Right forelimb (tissue), 1 donor: ENCODE results near the gene PIP5K1B.
"Not testable (repeated sequence)": the region's sequence is repeated elsewhere in the genome, so short reads cannot be mapped to it uniquely, and the experiment has no call there.

Experiments used
- DNase-seq: peaks from one replicate; pipeline ENCODE4 v3.0.0-alpha.2; 2018

PIP5K1B gene

DNA sequence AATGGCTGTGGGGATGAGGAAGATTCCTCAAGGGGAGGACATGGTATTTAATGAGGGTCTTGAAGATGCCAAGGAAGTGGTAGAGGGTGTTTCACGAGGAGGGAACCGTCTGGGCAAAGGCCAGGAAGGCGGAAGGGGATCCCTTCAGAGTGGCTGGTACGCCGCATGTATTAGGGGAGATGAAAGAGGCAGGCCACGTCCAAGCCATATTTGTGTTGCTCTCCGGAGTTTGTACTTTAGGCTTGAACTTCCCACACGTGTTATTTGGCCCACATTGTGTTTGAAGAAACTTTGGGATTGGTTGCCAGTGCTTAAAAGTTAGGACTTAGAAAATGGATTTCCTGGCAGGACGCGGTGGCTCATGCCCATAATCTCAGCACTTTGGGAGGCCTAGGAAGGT lies 331.8 kb downstream of the PIP5K1B start:
- DNase-seq: no peak

- DNase-seq: no peak
Measured at GRCh38 chr9:69040646-69041045, 335.6 kb downstream of the PIP5K1B start.

DNA sequence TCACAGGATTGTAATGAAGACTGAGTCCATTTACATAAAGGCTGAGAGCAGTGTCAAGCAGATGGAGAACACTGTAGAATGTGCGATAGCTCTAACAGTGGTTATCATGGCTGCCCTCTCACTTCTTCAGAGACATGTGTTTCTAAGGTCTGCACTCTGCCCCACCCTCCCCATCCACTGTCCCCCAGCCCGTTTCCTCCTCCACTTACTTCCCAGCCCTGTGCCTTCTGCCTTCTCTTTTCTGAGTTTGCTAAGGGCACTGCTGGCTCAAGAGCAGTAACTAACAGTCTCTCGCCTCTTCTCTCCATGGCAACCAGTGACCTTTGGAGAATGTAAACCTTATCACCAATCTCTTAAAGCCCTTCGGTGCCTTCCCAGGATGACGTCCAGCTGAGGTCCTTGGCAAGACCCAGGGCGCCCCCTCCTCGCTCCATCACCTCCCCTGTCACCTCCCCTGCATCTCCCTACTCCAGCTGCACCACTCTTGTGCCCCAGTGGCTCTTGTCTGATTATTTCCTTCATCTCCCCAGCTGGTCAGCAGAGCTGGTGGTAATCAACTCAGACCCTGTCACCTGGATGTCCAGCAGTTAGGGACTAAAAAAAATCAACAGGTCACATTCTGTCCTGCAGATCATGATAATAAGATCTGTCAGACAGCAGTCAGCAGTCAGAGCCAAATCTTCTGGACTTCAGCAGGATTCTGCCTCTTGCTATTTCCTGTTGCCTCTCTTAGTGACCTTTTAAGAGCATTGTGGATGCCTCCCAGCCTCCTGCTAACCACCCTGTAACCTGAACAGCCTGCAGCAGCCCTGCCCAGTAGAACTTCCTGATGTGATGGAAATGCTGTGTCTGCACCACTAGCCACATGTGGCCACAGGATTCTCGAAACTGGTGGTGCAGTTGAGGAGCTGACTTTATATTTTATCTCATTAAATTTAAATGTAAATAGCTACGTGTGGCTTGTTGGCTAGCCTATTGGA lies 339.5 kb downstream of the PIP5K1B start:
- no peak for DNase-seq

GRCh38 chr9:69045821-69046220 lies 340.8 kb downstream of the PIP5K1B start:
- no peak for DNase-seq

DNA sequence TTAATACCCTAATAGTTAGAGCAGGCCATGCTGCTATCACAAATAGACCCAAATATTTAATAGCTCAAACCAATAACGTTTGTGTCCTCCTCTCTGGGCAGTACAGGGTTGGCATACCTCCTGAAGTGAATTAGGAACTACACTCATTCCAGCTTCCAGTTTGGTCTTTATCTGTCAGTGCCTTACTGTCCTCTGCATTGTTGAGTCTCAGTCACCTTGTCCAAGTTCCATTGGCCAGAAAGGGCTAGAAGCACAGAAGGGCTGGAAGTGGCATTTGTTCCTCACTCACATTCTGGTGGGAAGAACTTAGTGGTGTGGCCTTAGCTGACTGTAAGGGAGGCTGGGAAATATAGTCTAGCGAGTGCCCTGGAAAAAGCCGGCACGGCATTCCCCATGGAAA lies 341.7 kb downstream of the PIP5K1B start:
- no peak for DNase-seq

- no peak for DNase-seq
Measured at GRCh38 chr9:69047371-69047770, 342.3 kb downstream of the PIP5K1B start.

GRCh38 chr9:69049094-69049493 lies 344.1 kb downstream of the PIP5K1B start:
- DNase-seq: no peak

- not testable (repeated sequence) for DNase-seq
Measured at GRCh38 chr9:69050936-69051335, 345.9 kb downstream of the PIP5K1B start.

GRCh38 chr9:69054989-69055388 lies 349.9 kb downstream of the PIP5K1B start:
- no peak for DNase-seq

- no peak for DNase-seq
Measured at GRCh38 chr9:69056191-69056815, 351.3 kb downstream of the PIP5K1B start.

DNA sequence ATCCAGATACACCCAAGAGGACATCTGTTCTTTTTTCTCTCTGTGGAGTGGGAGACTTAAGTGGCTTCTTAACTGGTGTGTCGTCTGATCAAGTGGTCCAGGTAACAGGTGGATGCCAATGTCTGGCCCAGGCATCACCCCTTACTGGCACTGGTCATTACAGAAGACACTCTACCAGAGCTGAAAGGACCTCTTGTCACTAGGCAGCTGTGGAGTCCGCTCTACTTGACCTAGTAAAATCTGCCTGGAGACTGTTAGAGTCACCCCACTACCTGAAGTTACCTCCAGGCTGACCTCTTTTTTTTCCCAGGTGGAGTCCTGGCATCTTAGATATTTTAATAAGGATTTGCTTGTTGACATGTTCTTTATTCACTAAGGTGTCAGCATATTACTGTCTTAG lies 353.1 kb downstream of the PIP5K1B start:
- DNase-seq: no peak
